ENCODE measurements around the gene TBRG1. TPM values are rescaled to one million over a fixed set of nuclear protein-coding genes. Genes with fewer than 3 reads are reported as not detected.

The TBRG1 gene
- polyA plus RNA-seq, 1 donor (not counting 4 experiments of a cell fraction or from before 2014, with no cell fraction given) = 40.2 TPM

- FAIRE-seq (no peak), DNase-seq (ENCODE audit: low read depth, low spot score) (no peak)
- dilution Hi-C loops (cut with MboI; ENCODE audit: extremely low pct_ligation_motif_present, low sequenced_read_pairs) = no loop called here
- no peak overlapping the region for H3K27ac ChIP-seq (ENCODE audit: control insufficient read depth, insufficient read depth, low read length)
- no peak overlapping the region for H3K9ac ChIP-seq (ENCODE audit: control insufficient read depth, extremely low read depth, insufficient read depth, low read length)
- no peak overlapping the region for H2AFZ ChIP-seq (ENCODE audit: control insufficient read depth, low read length)
- H3K36me3 ChIP-seq (ENCODE audit: control insufficient read depth in 2 of 2, extremely low read depth in 1 of 2, insufficient read depth in 2 of 2, low read length in 2 of 2) = no peaks in the 10 kb centered on the region
- H3K9me3 ChIP-seq (ENCODE audit: control insufficient read depth, low read depth, low read length) = no peaks in the 10 kb centered on the region
- no peaks in the 10 kb centered on the region for H4K20me1 ChIP-seq (ENCODE audit: control insufficient read depth, extremely low read depth, insufficient read depth, low read length)
- no peak overlapping the region for H3K4me2 ChIP-seq (ENCODE audit: control insufficient read depth, extremely low read depth, insufficient read depth, low read depth, low read length)
- no peak overlapping the region for H3K4me3 ChIP-seq (ENCODE audit: control insufficient read depth in 2 of 3, extremely low read depth in 1 of 3, insufficient read depth in 2 of 3, low read depth in 1 of 3, low read length in 3 of 3)
- H3K27me3 ChIP-seq (ENCODE audit: control insufficient read depth, extremely low read depth, insufficient read depth, low read length) = peaks cover 4% of the 10 kb centered on the region
- peaks cover 9% of the 10 kb centered on the region for H3K4me1 ChIP-seq (ENCODE audit: control insufficient read depth, extremely low read depth, insufficient read depth, low read length)
- TF ChIP-seq EZH2 (IDR thresholded peaks at IDR 0.05; ENCODE audit: low read length) = no peak
- H3K9me1 ChIP-seq (ENCODE audit: control insufficient read depth, extremely low read depth, insufficient read depth, low read length) = no peaks in the 10 kb centered on the region
- peaks cover 11% of the 10 kb centered on the region for H3K79me2 ChIP-seq (ENCODE audit: control insufficient read depth, insufficient read depth, low read length)
Observed at GRCh38 chr11:124618863-124619262, 3.8 kb upstream of the TBRG1 start.

DNA sequence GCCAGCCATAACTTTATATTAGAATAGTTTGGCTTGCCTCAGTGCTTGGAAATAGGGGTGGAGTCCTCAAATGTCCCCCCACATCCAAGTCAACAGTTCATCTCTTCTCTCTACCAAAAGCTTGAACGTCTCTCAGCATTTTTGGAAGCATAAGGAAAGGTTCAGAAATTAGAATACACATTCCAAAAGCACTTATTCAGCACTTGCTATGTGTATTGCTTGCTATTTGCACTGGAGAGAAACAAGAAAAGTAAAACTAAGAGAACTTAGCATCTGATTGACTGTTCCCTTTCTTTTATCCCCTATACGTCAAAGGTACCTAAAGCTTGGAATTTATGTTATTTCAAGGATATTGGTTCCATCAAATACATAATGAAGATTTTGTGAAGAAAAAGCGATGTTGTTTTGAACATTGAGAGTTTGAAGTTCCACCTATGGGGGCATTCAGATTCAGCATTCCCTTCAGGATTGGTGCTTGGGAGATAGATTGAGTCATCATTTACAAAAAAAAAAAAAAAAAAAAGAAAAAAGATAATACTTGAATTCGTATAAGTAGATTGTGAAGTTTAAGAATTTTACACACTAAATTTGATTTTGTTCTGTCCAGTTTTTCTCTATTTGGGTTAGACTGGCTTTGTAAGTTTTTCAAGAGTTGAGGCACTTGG, 1.3 kb downstream of the TBRG1 start:
- Histone ChIP-seq H3K9me3 (ENCODE audit: control insufficient read depth, low read depth, low read length) (no peaks in the 10 kb centered on the region), H3K27me3 (ENCODE audit: control insufficient read depth, extremely low read depth, insufficient read depth, low read length) (peaks cover 4% of the 10 kb centered on the region), H3K4me2 (ENCODE audit: control insufficient read depth, extremely low read depth, insufficient read depth, low read depth, low read length) (peak overlapping the region; percentile 97), H2AFZ (ENCODE audit: control insufficient read depth, low read length) (no peak overlapping the region), H3K4me1 (ENCODE audit: control insufficient read depth, extremely low read depth, insufficient read depth, low read length) (peaks cover 10% of the 10 kb centered on the region), H3K9ac (ENCODE audit: control insufficient read depth, extremely low read depth, insufficient read depth, low read length) (peak overlapping the region; percentile 89), H3K9me1 (ENCODE audit: control insufficient read depth, extremely low read depth, insufficient read depth, low read length) (no peaks in the 10 kb centered on the region), H3K36me3 (ENCODE audit: control insufficient read depth in 2 of 2, extremely low read depth in 1 of 2, insufficient read depth in 2 of 2, low read length in 2 of 2) (peaks cover 8 to 19% of the 10 kb centered on the region in 2 experiments), H4K20me1 (ENCODE audit: control insufficient read depth, extremely low read depth, insufficient read depth, low read length) (no peaks in the 10 kb centered on the region), H3K4me3 (ENCODE audit: control insufficient read depth in 2 of 3, extremely low read depth in 1 of 3, insufficient read depth in 2 of 3, low read depth in 1 of 3, low read length in 3 of 3) (peak overlapping the region; percentile 84 to 98 (median 92)), H3K79me2 (ENCODE audit: control insufficient read depth, insufficient read depth, low read length) (peaks cover 30% of the 10 kb centered on the region), H3K27ac (ENCODE audit: control insufficient read depth, insufficient read depth, low read length) (peak overlapping the region; percentile 81)
- dilution Hi-C loops (cut with MboI; ENCODE audit: extremely low pct_ligation_motif_present, low sequenced_read_pairs) = no loop called here
- no peak for DNase-seq (ENCODE audit: low read depth, low spot score)
- FAIRE-seq = no peak
- no peak for TF ChIP-seq CTCF (optimal IDR thresholded peaks at IDR 0.05 in 1 of 3, IDR thresholded peaks at IDR 0.05 in 1 of 3, conservative IDR thresholded peaks at IDR 0.05 in 1 of 3; ENCODE audit: extremely low read depth in 1 of 3, insufficient read depth in 2 of 3, low read length in 3 of 3)
- TF ChIP-seq EZH2 (IDR thresholded peaks at IDR 0.05; ENCODE audit: low read length) = no peak

All from keratinocyte (primary cell).